Stimulated activated naive CD8-positive, alpha-beta T cell treated with anti-CD3 and anti-CD28 coated beads, Interleukin-15, Interleukin-2, amounts not matched to agents 100 ng/mL and 50 ng/mL, for 24 hours (primary cell): ENCODE data around the gene PABPN1L.
"Not testable (repeated sequence)": the region's sequence is repeated elsewhere in the genome, so short reads cannot be mapped to it uniquely, and the experiment has no call there.

Source experiments
- H3K27ac Mint-ChIP-seq: one replicate; pipeline ENCODE4 v1.8.0; 2021; ENCODE audit warnings: mild to moderate bottlenecking, mixed read lengths
- H3K27me3 Mint-ChIP-seq: one replicate; pipeline ENCODE4 v1.8.0; 2021; ENCODE audit warnings: mixed read lengths
- H3K36me3 Mint-ChIP-seq: one replicate; pipeline ENCODE4 v1.8.0; 2021; ENCODE audit warnings: low read depth, mixed read lengths
- H3K4me1 Mint-ChIP-seq: one replicate; pipeline ENCODE4 v1.8.0; 2021; ENCODE audit warnings: low read depth, mixed read lengths
- H3K4me3 Mint-ChIP-seq: one replicate; pipeline ENCODE4 v1.8.0; 2021; ENCODE audit warnings: mild to moderate bottlenecking, mixed read lengths
- H3K9me3 Mint-ChIP-seq: one replicate; pipeline ENCODE4 v1.8.0; 2021; ENCODE audit warnings: mixed read lengths

PABPN1L gene

DNA sequence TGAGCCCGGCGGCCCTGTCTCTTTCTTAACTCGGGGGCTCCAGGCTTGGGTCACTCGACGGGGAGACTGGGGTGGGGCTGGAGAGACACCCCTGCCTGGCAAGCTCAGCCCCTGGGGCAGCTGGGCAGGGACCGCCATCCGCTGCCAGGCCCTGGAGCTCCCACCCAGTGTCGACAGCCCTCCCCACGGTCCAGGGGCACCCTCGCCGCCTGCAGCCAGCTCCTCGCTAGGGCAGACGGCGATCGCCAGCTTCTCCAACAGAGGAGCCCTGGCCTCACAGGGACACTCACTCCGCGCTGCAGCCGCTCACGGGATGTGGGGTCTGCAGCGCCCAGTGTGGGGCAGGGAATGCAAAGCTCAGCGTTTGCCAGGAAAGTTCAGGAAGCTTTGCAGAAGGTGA, 38.7 kb downstream of the PABPN1L start:
- Mint-ChIP-seq H3K9me3 (no peaks in the 10 kb centered on the region), H3K27me3 (no peaks in the 10 kb centered on the region), H3K36me3 (no peaks in the 10 kb centered on the region), H3K4me3 (no peak overlapping the region), H3K4me1 (no peaks in the 10 kb centered on the region), H3K27ac (no peak overlapping the region)

DNA sequence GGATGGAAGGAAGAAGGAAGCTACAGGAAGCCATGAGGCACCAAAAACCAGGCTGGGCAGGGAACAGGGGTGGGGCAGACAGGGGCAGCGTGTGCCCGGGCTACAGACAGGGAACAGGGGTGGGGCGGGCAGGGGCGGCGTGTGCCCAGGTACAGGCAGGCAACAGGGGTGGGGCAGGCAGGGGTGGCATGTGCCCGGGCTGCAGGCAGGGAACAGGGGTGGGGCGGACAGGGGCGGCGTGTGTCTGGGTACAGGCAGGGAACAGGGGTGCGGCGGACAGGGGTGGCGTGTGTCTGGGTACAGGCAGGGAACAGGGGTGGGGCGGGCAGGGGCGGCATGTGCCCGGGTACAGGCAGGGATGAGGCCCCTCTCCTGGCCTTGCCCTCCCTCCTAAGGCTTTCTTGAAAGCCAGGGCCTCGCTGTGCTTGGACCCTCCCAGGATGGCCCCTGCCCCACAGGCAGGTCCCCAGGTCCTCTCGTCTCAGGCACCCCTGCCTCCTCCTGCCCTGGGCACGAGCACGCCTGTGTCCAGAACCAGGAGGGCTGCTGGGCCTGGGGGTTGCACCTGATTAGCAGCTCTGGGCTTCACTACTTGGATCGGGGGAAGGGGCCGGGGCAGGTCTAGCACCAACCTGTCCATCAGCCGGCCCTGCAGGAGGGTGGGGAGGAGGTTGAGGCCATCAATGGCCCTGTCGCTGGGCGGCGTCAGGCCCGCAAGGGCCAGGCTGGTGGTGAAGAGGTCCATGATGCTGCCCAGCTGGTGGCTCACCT, 40.2 kb downstream of the PABPN1L start:
- no peak overlapping the region for H3K4me3 Mint-ChIP-seq
- H3K36me3 Mint-ChIP-seq: no peaks in the 10 kb centered on the region
- H3K27ac Mint-ChIP-seq: no peak overlapping the region
- no peaks in the 10 kb centered on the region for H3K27me3 Mint-ChIP-seq
- H3K9me3 Mint-ChIP-seq: no peaks in the 10 kb centered on the region
- no peaks in the 10 kb centered on the region for H3K4me1 Mint-ChIP-seq

DNA sequence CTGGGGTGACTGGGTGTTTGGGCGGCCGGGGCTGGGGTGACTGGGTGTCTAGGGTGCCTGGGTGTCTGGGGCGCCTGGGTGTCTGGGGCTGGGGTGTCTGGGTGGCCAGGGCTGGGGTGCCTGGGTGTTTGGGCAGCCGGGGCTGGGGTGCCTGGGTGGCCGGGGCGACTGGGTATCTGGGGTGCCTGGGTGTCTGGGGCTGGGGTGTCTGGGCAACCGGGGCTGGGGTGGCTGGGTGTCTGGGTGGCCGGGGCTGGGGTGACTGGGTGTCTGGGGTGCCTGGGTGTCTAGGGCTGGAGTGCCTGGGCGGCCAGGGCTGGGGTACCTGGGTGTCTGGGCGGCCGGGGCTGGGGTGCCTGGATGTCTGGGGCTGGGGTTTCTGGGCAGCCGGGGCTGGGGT, 41.3 kb downstream of the PABPN1L start:
- H3K4me3 Mint-ChIP-seq: no peak overlapping the region
- no peaks in the 10 kb centered on the region for H3K36me3 Mint-ChIP-seq
- H3K27me3 Mint-ChIP-seq: no peaks in the 10 kb centered on the region
- no peak overlapping the region for H3K27ac Mint-ChIP-seq
- no peaks in the 10 kb centered on the region for H3K4me1 Mint-ChIP-seq
- no peaks in the 10 kb centered on the region for H3K9me3 Mint-ChIP-seq

DNA sequence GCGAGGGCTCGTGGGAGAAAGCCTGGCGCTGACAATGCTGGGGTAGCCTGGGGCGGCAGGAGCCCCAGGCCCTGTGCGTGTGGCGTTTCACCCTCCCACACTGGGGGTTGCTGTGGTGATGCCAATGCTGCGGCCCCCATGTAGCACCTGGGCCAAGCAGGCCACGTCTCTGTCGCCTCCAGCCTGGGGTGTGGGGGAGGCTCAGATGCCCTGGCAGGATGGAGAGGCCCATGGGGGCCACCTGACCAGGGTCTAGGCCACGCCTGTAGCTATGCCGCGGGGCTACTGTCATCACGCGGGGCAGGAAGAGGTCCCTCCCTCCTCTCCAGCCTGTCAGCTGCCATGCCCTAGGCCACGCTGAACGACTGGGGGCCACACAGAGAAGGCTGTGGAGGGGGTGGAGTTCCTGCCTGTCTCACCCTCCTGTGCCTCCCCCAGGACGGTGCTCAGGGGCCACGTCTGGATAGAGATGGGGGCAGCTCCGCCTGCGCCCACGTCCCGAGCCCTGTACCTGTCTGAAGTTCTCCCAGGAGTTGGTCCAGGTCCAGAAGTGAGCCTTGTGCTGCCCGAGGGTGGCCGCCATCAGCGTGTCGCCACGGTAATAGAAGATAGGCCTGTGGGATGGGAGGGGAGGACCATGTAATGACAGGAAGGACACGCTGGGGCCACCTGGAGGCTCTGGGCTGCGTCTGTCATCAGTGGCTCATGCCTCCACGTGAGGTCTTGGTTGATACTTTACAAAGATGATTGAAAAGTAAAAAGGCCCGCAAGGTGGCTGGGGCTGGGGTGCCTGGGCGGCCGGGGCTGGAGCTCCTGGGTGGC, 42.0 kb downstream of the PABPN1L start:
- no peaks in the 10 kb centered on the region for H3K4me1 Mint-ChIP-seq
- H3K4me3 Mint-ChIP-seq: no peak overlapping the region
- H3K36me3 Mint-ChIP-seq: no peaks in the 10 kb centered on the region
- no peaks in the 10 kb centered on the region for H3K9me3 Mint-ChIP-seq
- no peaks in the 10 kb centered on the region for H3K27me3 Mint-ChIP-seq
- no peak overlapping the region for H3K27ac Mint-ChIP-seq

DNA sequence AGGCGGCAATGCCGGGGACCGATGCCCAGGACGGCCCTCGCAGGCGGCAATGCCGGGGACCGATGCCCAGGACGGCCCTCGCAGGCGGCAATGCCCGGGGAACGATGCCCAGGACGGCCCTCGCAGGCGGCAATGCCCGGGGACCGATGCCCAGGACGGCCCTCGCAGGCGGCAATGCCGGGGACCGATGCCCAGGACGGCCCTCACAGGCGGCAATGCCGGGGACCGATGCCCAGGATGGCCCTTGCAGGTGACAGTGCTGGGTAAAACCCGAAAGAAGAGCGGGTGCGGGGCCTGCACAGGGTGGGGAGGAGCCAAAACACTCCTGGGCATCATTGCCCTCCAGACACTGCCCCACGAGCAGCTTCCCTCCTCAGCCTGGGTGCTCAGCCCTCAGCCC, 42.8 kb downstream of the PABPN1L start:
- not testable (repeated sequence) for H3K36me3 Mint-ChIP-seq, H3K27ac Mint-ChIP-seq, H3K27me3 Mint-ChIP-seq, H3K4me3 Mint-ChIP-seq, H3K9me3 Mint-ChIP-seq, H3K4me1 Mint-ChIP-seq

DNA sequence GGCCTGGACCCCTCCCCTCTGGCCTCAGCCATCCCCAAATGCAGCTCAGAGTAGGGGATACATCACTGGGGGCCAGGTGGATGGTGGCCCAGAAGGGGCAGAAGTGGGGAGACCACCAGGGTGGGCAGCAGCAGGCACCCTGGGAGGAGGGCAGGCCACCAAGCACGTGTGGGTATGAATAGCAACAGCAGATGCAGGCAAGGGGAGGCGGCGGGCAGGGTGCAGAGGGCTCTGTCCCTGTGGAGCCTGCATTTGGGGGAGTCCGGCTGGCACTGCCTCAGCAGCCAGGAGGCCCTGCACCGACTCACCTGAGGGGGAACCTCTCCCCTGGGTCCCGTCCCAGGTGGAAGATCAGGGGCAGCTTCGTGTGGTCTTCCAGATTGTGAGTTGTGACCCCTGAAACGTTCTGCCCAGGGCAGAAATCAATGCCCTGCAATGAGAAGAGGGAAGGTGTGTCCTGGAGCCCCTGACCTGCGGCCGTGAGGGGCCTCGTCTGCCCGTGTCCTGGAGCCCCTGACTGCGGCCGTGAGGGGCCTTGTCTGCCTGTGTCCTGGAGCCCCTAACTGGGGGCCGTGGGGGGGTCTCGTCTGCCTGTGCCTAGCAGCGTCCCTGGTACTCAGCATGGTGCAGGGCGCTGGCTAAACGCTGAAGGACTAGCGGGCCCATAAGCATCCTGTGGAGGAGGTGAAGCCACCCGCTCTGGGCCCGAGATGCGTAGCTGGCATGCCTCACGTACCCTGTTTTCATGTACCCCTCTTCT, 44.0 kb downstream of the PABPN1L start:
- Mint-ChIP-seq H3K27ac (no peak overlapping the region), H3K9me3 (no peaks in the 10 kb centered on the region), H3K36me3 (no peaks in the 10 kb centered on the region), H3K4me1 (no peaks in the 10 kb centered on the region), H3K27me3 (no peaks in the 10 kb centered on the region), H3K4me3 (no peak overlapping the region)

GRCh38 chr16:88821168-88821850, 45.2 kb downstream of the PABPN1L start:
- H3K27me3 Mint-ChIP-seq: no peaks in the 10 kb centered on the region
- H3K27ac Mint-ChIP-seq: no peak overlapping the region
- no peaks in the 10 kb centered on the region for H3K4me1 Mint-ChIP-seq
- H3K4me3 Mint-ChIP-seq: no peak overlapping the region
- H3K36me3 Mint-ChIP-seq: no peaks in the 10 kb centered on the region
- H3K9me3 Mint-ChIP-seq: no peaks in the 10 kb centered on the region

GRCh38 chr16:88820385-88821025, 46.0 kb downstream of the PABPN1L start:
- no peaks in the 10 kb centered on the region for H3K4me1 Mint-ChIP-seq
- no peaks in the 10 kb centered on the region for H3K9me3 Mint-ChIP-seq
- H3K27me3 Mint-ChIP-seq: no peaks in the 10 kb centered on the region
- no peaks in the 10 kb centered on the region for H3K36me3 Mint-ChIP-seq
- H3K27ac Mint-ChIP-seq: no peak overlapping the region
- H3K4me3 Mint-ChIP-seq: no peak overlapping the region

DNA sequence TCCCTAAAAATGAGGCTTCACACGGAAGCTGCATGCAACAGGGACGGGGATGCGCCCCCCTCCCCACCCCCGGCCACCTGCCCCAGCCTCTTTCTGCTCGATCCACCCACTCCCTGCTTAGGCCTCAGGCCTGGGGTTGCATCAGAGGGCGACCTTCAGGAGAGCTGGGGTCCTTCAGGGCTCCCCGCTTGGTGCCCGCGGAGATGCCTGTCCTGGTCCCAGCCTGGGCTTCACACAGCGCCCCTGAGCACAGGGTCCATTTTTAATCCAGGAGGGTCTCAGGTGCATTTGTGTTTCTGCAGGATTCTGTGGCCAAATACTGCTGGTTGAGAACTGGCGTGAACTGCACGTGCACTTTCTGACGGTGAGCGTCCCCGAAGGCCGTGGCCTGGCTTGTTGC, 47.3 kb downstream of the PABPN1L start:
- H3K36me3 Mint-ChIP-seq: no peaks in the 10 kb centered on the region
- no peaks in the 10 kb centered on the region for H3K27me3 Mint-ChIP-seq
- H3K4me3 Mint-ChIP-seq: no peak overlapping the region
- H3K27ac Mint-ChIP-seq: no peak overlapping the region
- no peaks in the 10 kb centered on the region for H3K4me1 Mint-ChIP-seq
- no peaks in the 10 kb centered on the region for H3K9me3 Mint-ChIP-seq

DNA sequence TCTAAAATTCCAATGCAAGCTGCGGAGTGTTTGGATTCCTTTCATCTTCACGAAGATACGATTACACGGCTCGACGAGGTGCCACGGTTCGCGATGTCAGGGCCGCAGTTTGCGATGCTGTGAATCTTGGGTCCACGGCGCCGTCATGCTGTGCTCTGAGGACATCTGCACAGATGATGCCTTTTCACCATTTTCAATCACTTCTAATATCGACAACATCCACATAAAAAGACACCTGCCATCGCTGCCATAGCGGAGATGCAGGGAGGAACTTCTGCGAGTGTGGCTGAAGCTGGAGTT, 47.9 kb downstream of the PABPN1L start:
- no peaks in the 10 kb centered on the region for H3K4me1 Mint-ChIP-seq
- H3K27me3 Mint-ChIP-seq: no peaks in the 10 kb centered on the region
- no peaks in the 10 kb centered on the region for H3K9me3 Mint-ChIP-seq
- no peak overlapping the region for H3K27ac Mint-ChIP-seq
- no peak overlapping the region for H3K4me3 Mint-ChIP-seq
- H3K36me3 Mint-ChIP-seq: no peaks in the 10 kb centered on the region

DNA sequence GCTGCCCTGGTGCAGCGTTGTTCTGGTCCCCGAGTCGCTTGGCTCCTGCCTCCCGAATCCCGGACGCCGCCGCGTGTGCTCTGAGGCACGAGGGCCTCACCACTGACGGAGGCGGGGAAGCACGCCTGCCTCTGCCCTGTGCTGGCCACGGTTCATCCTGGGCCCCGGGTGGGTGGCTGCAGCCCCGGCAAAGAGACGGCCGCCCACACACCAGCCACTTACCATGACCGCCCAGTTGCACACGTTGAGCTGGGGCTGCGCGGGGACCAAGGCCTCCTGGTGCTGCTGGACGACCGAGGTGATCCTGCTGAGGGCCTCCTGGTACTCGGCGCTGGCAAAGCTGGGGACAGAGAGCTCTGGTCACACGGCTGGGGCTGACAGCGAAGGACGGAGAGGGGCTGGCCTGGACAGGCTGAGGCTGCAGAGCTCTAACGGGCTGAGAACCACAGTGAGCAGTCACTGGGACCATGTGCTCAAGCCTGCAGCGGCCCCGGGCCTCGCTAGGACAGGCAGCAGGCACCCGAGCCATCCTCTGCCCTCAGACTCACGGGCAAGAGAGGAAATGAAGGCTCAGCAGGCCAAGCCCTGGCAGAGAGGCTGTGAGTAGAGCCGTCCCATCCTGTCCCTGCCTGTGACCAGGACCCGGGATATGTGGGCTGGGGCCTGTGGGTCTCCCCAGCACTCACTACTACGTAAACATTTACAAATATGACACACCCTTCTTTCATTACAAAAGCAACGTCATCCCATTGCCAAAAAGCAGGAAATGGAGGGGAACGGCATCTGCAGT, 48.5 kb downstream of the PABPN1L start:
- H3K27me3 Mint-ChIP-seq: no peaks in the 10 kb centered on the region
- no peak overlapping the region for H3K27ac Mint-ChIP-seq
- no peak overlapping the region for H3K4me3 Mint-ChIP-seq
- no peaks in the 10 kb centered on the region for H3K4me1 Mint-ChIP-seq
- H3K9me3 Mint-ChIP-seq: no peaks in the 10 kb centered on the region
- no peaks in the 10 kb centered on the region for H3K36me3 Mint-ChIP-seq

DNA sequence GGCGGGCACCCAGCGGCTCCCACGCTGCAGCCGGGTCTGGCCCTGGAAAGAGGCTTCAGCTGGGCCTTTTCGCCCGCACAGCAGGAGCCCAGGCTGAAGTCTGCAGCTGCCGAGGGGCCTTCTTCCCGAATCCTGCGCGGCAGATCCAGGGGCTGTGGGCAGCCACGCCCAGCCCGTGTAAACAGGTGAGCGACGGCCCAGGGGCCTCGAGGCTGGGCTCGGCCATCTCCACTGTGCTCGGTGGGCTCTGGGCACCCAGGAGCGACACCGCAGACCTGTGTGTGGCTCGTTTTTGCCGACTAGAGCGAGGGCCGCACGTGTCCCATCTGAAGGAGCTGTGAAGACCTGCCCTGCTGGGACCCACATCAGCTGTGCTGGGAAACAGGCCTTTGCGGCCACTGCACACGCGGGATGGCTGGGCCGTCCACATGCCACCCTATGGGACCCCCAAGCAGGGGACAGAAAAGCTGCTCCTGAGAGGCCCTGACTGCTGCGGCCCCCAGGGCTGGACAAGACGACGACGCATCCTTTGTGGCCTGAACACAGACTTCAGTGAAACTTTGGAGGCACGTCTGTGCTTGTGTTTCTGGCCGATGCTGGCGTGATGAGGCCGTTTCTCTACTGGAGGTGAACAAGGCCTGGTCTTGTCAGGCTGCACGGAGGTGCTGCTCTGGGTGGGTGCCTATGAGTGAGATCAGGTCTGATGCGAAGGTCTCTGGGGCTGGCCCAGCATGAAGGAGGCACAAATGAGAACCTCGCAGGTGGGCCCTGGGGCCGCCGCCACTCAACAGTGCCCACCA, 49.5 kb downstream of the PABPN1L start:
- H3K27me3 Mint-ChIP-seq: no peaks in the 10 kb centered on the region
- H3K27ac Mint-ChIP-seq: no peak overlapping the region
- peaks cover 5% of the 10 kb centered on the region for H3K4me1 Mint-ChIP-seq
- H3K36me3 Mint-ChIP-seq: no peaks in the 10 kb centered on the region
- no peak overlapping the region for H3K4me3 Mint-ChIP-seq
- H3K9me3 Mint-ChIP-seq: no peaks in the 10 kb centered on the region

- H3K4me1 Mint-ChIP-seq: peaks cover 5% of the 10 kb centered on the region
- no peaks in the 10 kb centered on the region for H3K36me3 Mint-ChIP-seq
- H3K27ac Mint-ChIP-seq: no peak overlapping the region
- no peak overlapping the region for H3K4me3 Mint-ChIP-seq
- H3K9me3 Mint-ChIP-seq: no peaks in the 10 kb centered on the region
- no peaks in the 10 kb centered on the region for H3K27me3 Mint-ChIP-seq
These were observed 50.4 kb downstream of the PABPN1L start for GRCh38 chr16:88815901-88816589.
